Measurements from ENCODE around the gene TDRD10.
"Not testable (repeated sequence)": the region's sequence is repeated elsewhere in the genome, so short reads cannot be mapped to it uniquely, and the experiment has no call there.

The TDRD10 gene

DNA sequence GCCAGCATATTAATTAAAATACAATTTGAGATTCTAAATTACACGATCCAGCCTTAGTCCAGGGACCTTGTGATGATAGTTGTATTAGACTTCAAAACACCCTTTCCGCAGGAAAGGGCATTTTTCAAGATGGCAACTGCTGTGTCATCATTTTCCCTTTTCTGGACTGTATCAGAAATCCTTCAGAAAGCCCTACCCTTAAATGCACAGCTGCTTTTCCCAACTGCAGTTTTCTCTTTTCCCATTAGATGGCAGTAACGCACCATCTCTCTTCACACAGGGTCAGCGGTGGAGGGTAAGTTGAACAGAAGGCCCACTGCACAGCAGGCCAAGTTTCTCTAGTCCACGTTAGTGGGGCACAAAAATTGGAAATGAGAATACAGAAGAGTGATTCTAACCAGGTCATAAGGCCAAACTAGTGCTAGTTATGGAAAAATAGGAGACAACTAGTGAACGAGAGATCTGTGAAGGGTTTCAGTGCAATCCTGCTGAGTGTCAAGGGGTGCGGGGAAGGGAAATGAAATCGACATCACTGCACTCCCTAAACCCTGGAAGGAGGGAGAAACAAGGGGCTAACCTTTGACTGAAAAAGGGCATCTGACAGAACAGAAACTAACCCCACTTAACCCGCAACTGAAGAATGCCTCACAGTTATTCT lies 22.1 kb upstream of the TDRD10 start:
- DNase-seq (ENCODE audit: low read depth in 2 of 2), result peak in 1 of 2 donors; percentile 30

DNA sequence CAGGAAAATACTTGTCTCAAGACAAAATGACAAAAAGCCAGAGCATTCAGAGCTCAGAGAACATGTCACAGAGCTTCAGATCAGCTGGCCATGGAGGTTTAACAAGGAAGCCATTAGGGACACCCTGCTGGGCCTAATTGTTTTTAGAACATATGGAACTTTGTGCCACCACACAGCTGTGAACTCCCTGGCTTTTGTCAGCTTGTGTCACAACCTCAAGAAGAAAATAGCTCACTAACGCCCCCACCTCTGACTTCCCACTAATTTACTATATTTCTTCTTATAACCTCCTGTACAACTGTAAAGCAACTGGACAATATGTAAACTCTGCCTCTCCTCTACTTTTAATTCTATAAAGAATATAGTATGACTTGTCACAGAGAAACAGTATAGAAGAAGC lies 21.0 kb upstream of the TDRD10 start:
- DNase-seq (ENCODE audit: low read depth in 2 of 2), result no peak

DNA sequence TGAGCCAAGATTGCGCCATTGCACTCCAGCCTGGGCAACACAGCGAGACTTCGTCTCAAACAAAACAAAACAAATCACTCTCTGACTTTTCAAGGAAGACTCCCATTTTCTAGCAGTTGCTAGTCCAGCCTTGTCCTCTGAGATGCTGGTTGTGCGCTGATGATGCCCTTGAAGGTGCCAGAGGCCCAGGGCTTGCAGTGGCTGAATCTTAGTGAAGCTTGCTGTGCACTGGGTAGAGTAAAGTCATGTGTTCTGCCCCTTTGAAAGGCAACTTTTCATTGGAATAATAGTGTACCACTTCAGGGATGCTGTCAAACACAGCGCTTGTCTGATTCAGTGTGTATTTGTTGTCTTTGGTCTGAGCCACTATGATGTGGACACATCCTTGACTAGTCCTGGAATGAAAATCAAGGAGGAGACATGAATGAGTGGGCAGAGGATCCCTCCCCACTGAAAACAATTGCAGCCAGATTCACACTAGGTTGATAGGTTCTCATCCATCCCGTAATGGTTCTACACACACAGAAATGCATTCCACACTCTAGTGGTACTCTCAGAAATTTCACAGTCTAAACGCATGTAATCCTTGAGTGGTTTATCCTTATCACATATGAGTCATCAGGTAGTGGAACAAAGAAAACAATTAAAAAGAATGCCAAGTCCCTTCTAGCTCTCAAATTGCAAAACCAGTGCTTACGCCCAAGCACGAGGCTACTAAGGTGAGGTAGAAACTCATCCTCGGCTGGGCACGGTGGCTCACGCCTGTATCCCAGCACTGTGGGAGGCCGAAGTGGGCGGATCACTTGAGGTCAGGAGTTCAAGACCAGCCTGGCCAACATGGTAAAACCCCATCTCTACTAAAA lies 17.8 kb upstream of the TDRD10 start:
- no peak for DNase-seq (ENCODE audit: low read depth in 2 of 2)

GRCh38 chr1:154485106-154485505 lies 16.9 kb upstream of the TDRD10 start:
- no peak for DNase-seq (ENCODE audit: low read depth in 2 of 2)

GRCh38 chr1:154485910-154486496 lies 16.0 kb upstream of the TDRD10 start:
- no peak for DNase-seq (ENCODE audit: low read depth in 2 of 2)

- not testable (repeated sequence) for DNase-seq (ENCODE audit: low read depth in 2 of 2)
Observed at GRCh38 chr1:154486756-154487155, 15.3 kb upstream of the TDRD10 start.

GRCh38 chr1:154488922-154489321 lies 13.1 kb upstream of the TDRD10 start:
- no peak for DNase-seq (ENCODE audit: low read depth in 2 of 2)

- no peak for DNase-seq (ENCODE audit: low read depth in 2 of 2)
Observed at GRCh38 chr1:154489695-154490274, 12.2 kb upstream of the TDRD10 start.

DNA sequence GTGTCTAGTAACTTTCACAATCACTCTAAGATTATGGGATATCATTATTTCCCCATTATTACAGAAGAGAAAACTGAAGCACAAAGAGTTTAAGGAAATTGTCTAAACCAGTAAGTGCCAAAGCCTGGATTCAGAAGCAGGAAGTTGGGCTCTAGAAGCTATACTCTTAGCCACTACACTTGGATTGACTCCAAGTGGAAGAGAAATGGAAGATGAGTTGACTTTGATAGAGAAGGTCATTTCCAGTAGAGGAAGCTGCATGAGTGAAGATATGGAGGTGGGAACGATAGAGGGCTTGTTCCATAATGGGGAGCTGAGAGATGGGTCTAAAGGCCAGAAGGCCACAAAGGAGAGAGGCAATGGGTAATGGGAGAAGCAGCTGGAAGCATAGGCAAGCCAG lies 11.7 kb upstream of the TDRD10 start:
- DNase-seq (ENCODE audit: low read depth in 2 of 2), result no peak

GRCh38 chr1:154492115-154492514 lies 9.9 kb upstream of the TDRD10 start:
- DNase-seq (ENCODE audit: low read depth in 2 of 2), result no peak

DNA sequence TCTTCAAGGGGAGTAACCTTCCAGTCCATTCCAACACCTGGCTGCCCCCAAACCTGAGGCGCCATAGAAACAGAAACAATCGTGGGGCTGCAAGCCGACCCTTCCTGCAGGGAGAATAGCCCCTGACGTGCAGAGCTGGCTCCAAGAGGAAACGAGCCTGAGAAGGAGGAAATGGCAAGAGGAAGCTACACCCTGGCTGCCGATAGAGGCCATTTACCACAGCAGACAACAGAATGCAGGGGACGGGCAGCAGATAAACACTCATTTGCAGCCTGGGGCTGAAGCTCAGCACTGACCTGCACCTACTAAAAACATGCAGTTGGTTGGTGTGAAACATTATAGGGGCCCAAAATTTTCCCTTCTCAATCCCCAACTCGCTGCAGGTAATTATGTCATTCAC lies 8.7 kb upstream of the TDRD10 start:
- DNase-seq (ENCODE audit: low read depth in 2 of 2), result no peak

- no peak for DNase-seq (ENCODE audit: low read depth in 2 of 2)
Observed at GRCh38 chr1:154495496-154496273, 6.3 kb upstream of the TDRD10 start.

DNA sequence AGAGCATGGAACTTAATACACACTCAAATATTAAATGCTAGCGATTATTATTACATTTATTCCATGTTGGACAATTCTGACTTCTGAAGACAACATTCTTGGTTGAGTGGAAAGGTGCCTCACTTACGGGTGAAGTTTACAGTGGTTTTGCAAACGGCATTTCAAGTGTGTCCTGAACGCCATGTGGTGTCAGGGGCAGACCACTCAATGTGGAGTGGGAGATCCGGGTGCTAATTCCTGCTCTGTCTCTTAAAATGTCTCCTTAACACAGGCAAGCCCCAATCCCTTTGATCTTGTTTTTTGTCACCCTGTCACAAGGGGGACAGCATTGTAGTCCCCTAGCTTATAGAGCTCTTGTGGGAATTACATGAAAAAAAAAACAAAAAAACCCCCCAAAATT lies 5.6 kb upstream of the TDRD10 start:
- no peak for DNase-seq (ENCODE audit: low read depth in 2 of 2)

- DNase-seq (ENCODE audit: low read depth in 2 of 2), result no peak
Observed at GRCh38 chr1:154497026-154497806, 4.8 kb upstream of the TDRD10 start.

DNA sequence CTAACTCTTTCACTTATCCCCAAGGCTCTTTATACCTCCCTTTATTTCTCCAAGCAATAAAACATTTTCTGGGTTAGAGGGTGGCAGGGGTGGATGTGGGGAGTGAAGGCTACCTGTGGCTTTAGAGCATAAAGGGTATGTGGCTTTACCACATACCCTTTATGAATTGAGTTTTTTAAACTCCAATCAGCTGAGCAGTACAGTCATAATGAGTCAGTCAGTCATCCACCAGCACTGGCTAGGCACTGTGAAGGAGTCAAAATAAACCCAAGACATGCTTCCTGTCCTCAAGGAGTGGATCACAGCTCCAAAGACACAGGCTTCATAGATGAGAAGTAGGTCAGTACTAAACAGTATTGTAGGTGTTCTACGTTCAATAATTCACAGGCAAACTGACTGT lies 2.6 kb upstream of the TDRD10 start:
- no peak for DNase-seq (ENCODE audit: low read depth in 2 of 2)

GRCh38 chr1:154500533-154500932 lies 1.5 kb upstream of the TDRD10 start:
- DNase-seq (ENCODE audit: low read depth in 2 of 2), result no peak

- no peak for DNase-seq (ENCODE audit: low read depth in 2 of 2)
Observed at GRCh38 chr1:154501423-154502065, 475 bp upstream of the TDRD10 start.

GRCh38 chr1:154502744-154503115 lies 711 bp downstream of the TDRD10 start:
- DNase-seq (ENCODE audit: low read depth in 2 of 2), result no peak

DNA sequence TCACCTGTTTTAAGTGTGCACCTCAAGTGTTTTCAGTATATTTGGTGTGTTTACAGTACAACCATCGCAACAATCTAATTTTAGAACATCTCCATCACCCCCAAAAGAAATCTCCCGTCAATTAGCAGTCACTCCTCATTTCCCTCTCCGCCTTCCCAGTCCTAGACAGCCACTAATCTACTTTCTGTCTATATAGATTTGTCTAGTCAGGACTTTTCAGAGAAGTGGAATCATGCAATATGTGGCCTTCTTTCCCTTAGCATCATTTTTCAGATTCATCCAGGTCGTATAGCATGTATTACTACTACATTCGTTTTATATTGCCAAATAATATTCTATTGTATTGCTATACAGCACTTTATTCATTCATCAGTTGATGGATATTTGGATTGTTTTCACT lies 1.9 kb downstream of the TDRD10 start:
- no peak for DNase-seq (ENCODE audit: low read depth in 2 of 2)

GRCh38 chr1:154512760-154513159 lies 10.7 kb downstream of the TDRD10 start:
- DNase-seq (ENCODE audit: low read depth in 2 of 2), result no peak

Data from activated CD8-positive, alpha-beta memory T cell treated with anti-CD3 and anti-CD28 coated beads for 4 hours (primary cell).